HEK293 (cell line): ENCODE results near the gene HSF2BP.
"Not testable (repeated sequence)": the region's sequence is repeated elsewhere in the genome, so short reads cannot be mapped to it uniquely, and the experiment has no call there.

Experiments
- ATF2 ChIP-seq: fragments of 450-650 bp; formaldehyde crosslinking; IDR thresholded peaks from 2 replicates; pipeline ENCODE4 v1.5.1; 2016; ENCODE audit warnings: missing biosample characterization, missing genetic modification characterization, low read depth
- CTCF ChIP-seq: fragments of 450-650 bp; formaldehyde crosslinking; IDR thresholded peaks from 2 replicates; pipeline ENCODE4 v1.5.1; 2016; ENCODE audit warnings: missing biosample characterization, missing genetic modification characterization
- PBX3 ChIP-seq: sonication (generic); formaldehyde crosslinking; IDR thresholded peaks from 2 replicates; pipeline ENCODE4 v1.8.1; 2022; ENCODE audit warnings: mild to moderate bottlenecking, moderate library complexity, missing genetic modification reagents
- REST ChIP-seq: fragments of 450-650 bp; formaldehyde crosslinking; IDR thresholded peaks from 2 replicates; pipeline ENCODE4 v1.5.1; 2016; ENCODE audit warnings: missing biosample characterization, missing genetic modification characterization
- YY1 ChIP-seq: fragments of 450-650 bp; formaldehyde crosslinking; IDR thresholded peaks from 2 replicates; pipeline ENCODE4 v1.5.1; 2018; ENCODE audit warnings: missing biosample characterization, missing genetic modification characterization
- ZBTB10 ChIP-seq: fragments of 450-650 bp; formaldehyde crosslinking; IDR thresholded peaks from 2 replicates; pipeline ENCODE4 v1.5.1; 2016; ENCODE audit warnings: missing biosample characterization, missing genetic modification characterization
- ZBTB11 ChIP-seq: fragments of 450-650 bp; formaldehyde crosslinking; conservative IDR thresholded peaks from 2 replicates; pipeline ENCODE4 v1.5.1; 2016; ENCODE audit warnings: low read depth, missing biosample characterization, missing genetic modification characterization
- ZNF146 ChIP-seq: fragments of 450-650 bp; formaldehyde crosslinking; IDR thresholded peaks from 2 replicates; pipeline ENCODE4 v1.5.1; 2016; ENCODE audit warnings: missing biosample characterization, missing genetic modification characterization
- ZNF221 ChIP-seq: fragments of 450-650 bp; formaldehyde crosslinking; IDR thresholded peaks from 2 replicates; pipeline ENCODE4 v1.5.1; 2017; ENCODE audit warnings: missing biosample characterization, missing genetic modification characterization, borderline replicate concordance
- ZNF600 ChIP-seq: fragments of 450-650 bp; formaldehyde crosslinking; IDR thresholded peaks from 2 replicates; pipeline ENCODE4 v1.5.1; 2016; ENCODE audit warnings: missing biosample characterization, missing genetic modification characterization
- ZNF707 ChIP-seq: fragments of 450-650 bp; formaldehyde crosslinking; IDR thresholded peaks from 2 replicates; pipeline ENCODE4 v1.5.1; 2016; ENCODE audit warnings: missing biosample characterization, missing genetic modification characterization
- ZNF830 ChIP-seq: fragments of 450-650 bp; IDR thresholded peaks from 2 replicates; pipeline ENCODE4 v1.5.0; 2018; ENCODE audit warnings: missing biosample characterization, missing genetic modification characterization, low read depth, mild to moderate bottlenecking, moderate library complexity

- TF ChIP-seq ZBTB10; PBX3 (CRISPR knock-in tag); ATF2 (tag by site-specific recombination); ZNF600; ZNF146 (tag by site-specific recombination); YY1 (tag by site-specific recombination); CTCF (tag by site-specific recombination); ZNF830 (tag by site-specific recombination); ZNF707 (tag by site-specific recombination); ZNF221 (tag by site-specific recombination); ZBTB11 (tag by site-specific recombination); REST (tag by site-specific recombination): not testable (repeated sequence)
These were observed 164.8 kb downstream of the HSF2BP start for GRCh38 chr21:43494279-43495012.
